ENCODE data around the gene TCF7L1. TPM values are rescaled to one million over a fixed set of nuclear protein-coding genes. Genes with fewer than 3 reads are reported as not detected.

TCF7L1 gene
- total RNA-seq, 6 experiments from 2014 or later: 1.2 to 8.8 (median 3.7) TPM

DNA sequence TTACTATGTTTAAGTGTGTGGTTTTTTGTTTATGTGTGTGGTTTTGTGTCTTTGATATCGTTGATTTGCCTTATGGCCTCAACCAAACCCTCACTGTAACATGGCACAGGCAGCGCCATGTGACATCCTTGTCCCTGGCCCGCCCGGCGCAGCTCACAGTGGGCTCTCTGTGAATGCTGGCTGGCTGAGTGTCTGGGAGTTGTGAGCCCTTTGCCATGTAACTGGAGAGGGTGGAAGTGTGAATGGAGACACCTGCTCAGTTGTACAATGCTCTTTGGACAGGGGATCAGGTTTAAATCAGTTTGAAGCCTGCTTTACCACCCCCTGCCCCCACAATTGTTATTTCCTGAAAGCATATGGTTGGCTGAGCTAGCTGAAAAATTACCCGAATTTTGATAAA is 41.8 kb downstream of the TCF7L1 start:
- no peak for DNase-seq
- H3K27ac ChIP-seq: peak overlapping the region; percentile 40 to 76 (median 71)
- WGBS (ENCODE audit: insufficient coverage, low coverage, low lambda C conversion rate, missing lambda C conversion rate): 77% methylated on average over 4 of the region's 6 CpGs
- peak in 3 of 4 donors; percentile 8 to 20 (median 10) for ATAC-seq
- no peaks in the 10 kb centered on the region for H3K36me3 ChIP-seq
- TF ChIP-seq, protein P1, sequence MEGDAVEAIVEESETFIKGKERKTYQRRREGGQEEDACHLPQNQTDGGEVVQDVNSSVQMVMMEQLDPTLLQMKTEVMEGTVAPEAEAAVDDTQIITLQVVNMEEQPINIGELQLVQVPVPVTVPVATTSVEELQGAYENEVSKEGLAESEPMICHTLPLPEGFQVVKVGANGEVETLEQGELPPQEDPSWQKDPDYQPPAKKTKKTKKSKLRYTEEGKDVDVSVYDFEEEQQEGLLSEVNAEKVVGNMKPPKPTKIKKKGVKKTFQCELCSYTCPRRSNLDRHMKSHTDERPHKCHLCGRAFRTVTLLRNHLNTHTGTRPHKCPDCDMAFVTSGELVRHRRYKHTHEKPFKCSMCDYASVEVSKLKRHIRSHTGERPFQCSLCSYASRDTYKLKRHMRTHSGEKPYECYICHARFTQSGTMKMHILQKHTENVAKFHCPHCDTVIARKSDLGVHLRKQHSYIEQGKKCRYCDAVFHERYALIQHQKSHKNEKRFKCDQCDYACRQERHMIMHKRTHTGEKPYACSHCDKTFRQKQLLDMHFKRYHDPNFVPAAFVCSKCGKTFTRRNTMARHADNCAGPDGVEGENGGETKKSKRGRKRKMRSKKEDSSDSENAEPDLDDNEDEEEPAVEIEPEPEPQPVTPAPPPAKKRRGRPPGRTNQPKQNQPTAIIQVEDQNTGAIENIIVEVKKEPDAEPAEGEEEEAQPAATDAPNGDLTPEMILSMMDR (IDR thresholded peaks at IDR 0.05): no peak
- TF ChIP-seq POLR2A (IDR thresholded peaks at IDR 0.05): no peak
- no peaks in the 10 kb centered on the region for H3K27me3 ChIP-seq
- intact Hi-C loops (cut with DNase I): no loop called here
- no peak overlapping the region for H3K4me3 ChIP-seq
- peaks cover 3 to 19% (median 9%) of the 10 kb centered on the region in 4 donors for H3K4me1 ChIP-seq
- no peaks in the 10 kb centered on the region for H3K9me3 ChIP-seq

DNA sequence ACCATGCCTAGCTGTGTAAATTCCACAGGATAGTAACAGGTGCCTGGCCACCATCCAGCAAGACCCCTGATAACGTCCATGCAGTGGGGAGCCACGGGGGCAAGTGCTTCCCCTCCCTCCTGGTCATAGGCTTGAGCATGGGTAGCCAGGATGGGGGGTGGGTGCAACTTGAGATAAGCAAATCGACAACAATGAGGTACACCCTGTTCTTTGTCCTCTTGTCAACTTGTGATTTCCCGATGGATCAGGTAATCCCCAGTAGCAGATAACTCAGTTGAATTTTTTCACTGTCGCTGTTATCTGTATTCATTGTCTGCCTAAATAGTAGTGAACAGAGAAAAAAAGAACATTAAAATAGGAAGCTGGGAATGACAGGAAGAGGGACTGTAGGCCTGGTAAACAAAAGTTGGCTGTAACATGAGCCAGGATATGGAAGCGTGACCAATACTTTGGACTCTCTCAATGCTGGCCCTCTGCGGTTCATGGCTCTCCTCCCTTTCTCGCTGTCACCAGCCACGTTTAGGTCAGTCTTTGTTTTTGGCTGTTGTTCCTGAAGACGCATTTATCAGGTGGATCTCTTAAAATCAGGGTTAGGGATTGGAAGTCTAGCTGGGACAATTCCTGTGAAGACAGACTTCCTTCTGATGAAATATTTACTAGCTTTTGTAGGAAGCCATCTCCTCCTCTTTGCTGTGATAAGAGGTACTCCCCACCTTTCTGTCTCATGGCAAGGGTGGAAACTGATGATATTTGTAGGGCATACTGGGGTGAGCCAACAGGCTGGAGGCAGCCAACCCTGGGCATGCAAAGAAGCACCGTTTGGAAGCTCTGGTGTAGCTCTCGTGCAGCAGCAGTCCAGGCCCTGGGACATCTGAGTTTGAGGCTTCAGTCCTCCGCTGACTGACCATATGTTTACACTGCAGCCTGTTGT is 42.4 kb downstream of the TCF7L1 start:
- Histone ChIP-seq H3K4me1 (peaks cover 3 to 19% (median 9%) of the 10 kb centered on the region in 4 donors), H3K27ac (peak overlapping the region; percentile 40 to 76 (median 71)), H3K9me3 (no peaks in the 10 kb centered on the region), H3K4me3 (no peak overlapping the region), H3K36me3 (no peaks in the 10 kb centered on the region), H3K27me3 (no peaks in the 10 kb centered on the region)
- intact Hi-C loops (cut with DNase I): no loop called here
- peak; percentile 50 to 79 (median 64) for DNase-seq
- ATAC-seq: peak; percentile 89 to 95 (median 92)
- TF ChIP-seq, protein P1 (IDR thresholded peaks at IDR 0.05): no peak
- no peak for TF ChIP-seq POLR2A (IDR thresholded peaks at IDR 0.05)
- WGBS (ENCODE audit: insufficient coverage, low coverage, low lambda C conversion rate, missing lambda C conversion rate): 19% methylated on average over 13 of the region's 13 CpGs

DNA sequence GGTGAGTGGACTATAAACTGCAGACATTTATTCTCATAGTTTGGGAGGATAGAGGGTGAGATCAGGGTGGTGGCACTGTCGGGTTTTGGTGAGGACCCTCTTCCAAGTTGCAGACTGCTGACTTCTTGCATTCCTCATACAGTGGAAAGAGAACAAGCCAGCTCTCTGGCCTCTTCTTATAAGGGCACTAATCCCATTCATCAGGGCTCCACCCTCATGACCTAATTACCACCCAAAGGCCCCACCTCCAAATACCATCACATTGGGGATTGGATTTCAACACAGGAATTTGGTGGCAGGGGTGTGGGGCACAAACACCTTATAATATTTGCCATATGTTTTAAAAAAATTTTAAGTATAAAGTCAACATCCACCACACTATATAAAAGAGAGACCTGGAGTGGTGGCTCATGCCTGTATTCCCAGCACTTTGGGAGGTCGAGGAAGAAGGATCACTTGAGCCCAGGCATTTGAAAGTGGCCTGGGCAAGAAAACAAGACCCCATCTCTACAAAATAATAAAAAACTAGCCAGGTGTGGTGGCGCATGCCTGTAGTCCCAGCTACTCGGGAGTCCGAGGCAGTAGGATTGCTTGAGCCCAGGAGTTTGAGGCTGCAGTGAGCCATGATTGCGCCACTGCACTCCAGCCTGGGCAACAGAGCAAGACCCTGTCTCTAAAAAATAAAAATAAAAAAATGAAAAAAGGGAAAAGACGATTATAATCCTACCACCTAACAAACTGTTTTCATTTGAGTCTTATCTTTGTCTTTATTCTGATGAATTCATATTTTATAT is 44.0 kb downstream of the TCF7L1 start:
- no peaks in the 10 kb centered on the region for H3K9me3 ChIP-seq
- no peak overlapping the region for H3K4me3 ChIP-seq
- no peak for DNase-seq
- WGBS (ENCODE audit: insufficient coverage, low coverage, low lambda C conversion rate, missing lambda C conversion rate): 96% methylated on average over 6 of the region's 7 CpGs
- no peaks in the 10 kb centered on the region for H3K27me3 ChIP-seq
- intact Hi-C loops (cut with DNase I): no loop called here
- no peak for ATAC-seq
- H3K36me3 ChIP-seq: no peaks in the 10 kb centered on the region
- TF ChIP-seq POLR2A (IDR thresholded peaks at IDR 0.05): no peak
- TF ChIP-seq, protein P1 (IDR thresholded peaks at IDR 0.05): no peak
- H3K27ac ChIP-seq: peak overlapping the region in 1 of 3 donors; percentile 71
- peaks cover 3 to 19% (median 9%) of the 10 kb centered on the region in 4 donors for H3K4me1 ChIP-seq

DNA sequence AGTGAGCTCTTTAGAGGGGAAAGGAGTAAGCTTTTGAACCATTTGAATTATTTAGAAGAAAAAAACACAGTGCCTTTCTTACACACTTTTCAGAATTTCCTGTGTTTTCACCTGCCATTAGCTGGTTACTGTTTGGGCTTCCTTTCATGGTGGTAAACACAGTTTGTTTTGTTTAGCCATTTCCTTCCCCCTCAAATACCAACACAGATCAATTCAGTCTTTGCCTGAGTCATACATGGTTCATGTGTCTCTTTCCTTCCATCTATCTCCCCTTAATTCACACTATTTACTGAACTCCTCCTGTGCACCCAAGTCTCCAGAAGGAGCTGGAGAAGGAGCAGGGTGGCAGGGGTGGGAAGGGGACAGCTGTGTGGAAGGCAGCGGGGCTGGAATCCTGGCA is 45.0 kb downstream of the TCF7L1 start:
- no peak for ATAC-seq
- Histone ChIP-seq H3K9me3 (no peaks in the 10 kb centered on the region), H3K4me1 (peaks cover 3 to 19% (median 9%) of the 10 kb centered on the region in 4 donors), H3K36me3 (no peaks in the 10 kb centered on the region), H3K27me3 (no peaks in the 10 kb centered on the region), H3K4me3 (no peak overlapping the region), H3K27ac (no peak overlapping the region)
- 86% methylated on average over 1 of the region's 1 CpG for WGBS (ENCODE audit: insufficient coverage, low coverage, low lambda C conversion rate, missing lambda C conversion rate)
- TF ChIP-seq, protein P1 (IDR thresholded peaks at IDR 0.05): no peak
- TF ChIP-seq POLR2A (IDR thresholded peaks at IDR 0.05): no peak
- intact Hi-C loops (cut with DNase I): no loop called here
- DNase-seq: no peak

All from right lobe of liver (tissue), 6 donors.